ENCODE data around the gene MAPKAPK2. TPM values are rescaled to one million over a fixed set of nuclear protein-coding genes. Genes with fewer than 3 reads are reported as not detected.

Gene MAPKAPK2
- total RNA-seq, 1 experiment from 2014 or later = 96.8 TPM

DNA sequence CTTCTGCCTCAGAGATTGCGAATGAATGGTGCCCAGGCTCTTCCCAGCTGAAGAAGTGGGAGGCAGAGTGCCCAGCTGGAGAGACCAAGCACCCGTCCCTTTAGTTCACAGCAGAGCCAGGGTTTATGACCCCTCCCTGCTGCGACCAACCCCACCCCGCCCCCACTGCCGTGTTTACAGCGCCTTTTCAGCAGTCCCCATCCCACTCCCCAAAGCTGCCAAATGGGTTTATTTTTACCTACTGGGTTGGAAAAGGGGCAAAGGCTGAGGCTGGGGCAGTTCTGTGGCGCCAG, 25.8 kb upstream of the MAPKAPK2 start:
- H3K4me3 ChIP-seq (ENCODE audit: low read depth, low read length) = no peak overlapping the region

DNA sequence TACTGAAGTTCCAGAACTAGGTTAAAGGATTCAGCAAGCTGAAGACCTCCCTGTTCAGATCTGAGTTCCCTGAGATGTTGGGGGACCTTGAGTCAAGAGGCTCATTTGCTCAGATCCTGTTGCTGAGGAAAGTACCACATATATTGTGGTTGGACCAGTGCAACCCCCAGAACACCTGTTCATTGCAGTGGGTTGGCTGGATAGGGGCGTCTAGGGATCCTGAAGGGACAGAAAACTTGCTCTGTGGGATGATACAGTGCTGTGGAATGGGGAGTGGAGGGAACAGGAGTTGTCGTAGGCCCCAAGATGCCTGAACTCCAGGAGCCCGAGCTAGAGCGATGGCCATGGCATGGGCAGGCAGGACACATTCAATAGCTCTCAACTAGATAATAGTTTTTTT, 24.6 kb upstream of the MAPKAPK2 start:
- H3K27me3 Mint-ChIP-seq (ENCODE audit: insufficient read depth, unreplicated experiment) = peaks cover 10% of the 10 kb centered on the region

More for the DNA sequence above, 25.8 kb upstream of the MAPKAPK2 start:
- Histone ChIP-seq H3K9me3 (no peaks in the 10 kb centered on the region), H3K36me3 (ENCODE audit: control insufficient read depth, insufficient read depth, low read length) (no peaks in the 10 kb centered on the region), H3K4me1 (peaks cover 3% of the 10 kb centered on the region; the same call in 1 of the 2 replicates), H3K27me3 (replicated peaks; ENCODE audit: control insufficient read depth, insufficient read depth, low read length) (no peaks in the 10 kb centered on the region)
- Mint-ChIP-seq H3K36me3 (ENCODE audit: insufficient read depth, unreplicated experiment) (no peaks in the 10 kb centered on the region), H3K27me3 (ENCODE audit: insufficient read depth, unreplicated experiment) (peaks cover 10% of the 10 kb centered on the region), H3K4me1 (ENCODE audit: low read depth, unreplicated experiment) (peaks cover 6% of the 10 kb centered on the region), H3K9me3 (ENCODE audit: unreplicated experiment) (no peaks in the 10 kb centered on the region), H3K4me3 (ENCODE audit: unreplicated experiment) (no peak overlapping the region), H3K27ac (ENCODE audit: unreplicated experiment) (no peak overlapping the region)
- POLR2A ChIA-PET = interaction anchor here (0.7 kb wide), 1 partner anchor 394 kb away, joined by 7 read pairs; no protein-coding TSS in a partner anchor
- intact Hi-C loops (cut with micrococcal nuclease; ENCODE audit: unreplicated experiment) = no loop called here
- TF ChIP-seq, protein P1, sequence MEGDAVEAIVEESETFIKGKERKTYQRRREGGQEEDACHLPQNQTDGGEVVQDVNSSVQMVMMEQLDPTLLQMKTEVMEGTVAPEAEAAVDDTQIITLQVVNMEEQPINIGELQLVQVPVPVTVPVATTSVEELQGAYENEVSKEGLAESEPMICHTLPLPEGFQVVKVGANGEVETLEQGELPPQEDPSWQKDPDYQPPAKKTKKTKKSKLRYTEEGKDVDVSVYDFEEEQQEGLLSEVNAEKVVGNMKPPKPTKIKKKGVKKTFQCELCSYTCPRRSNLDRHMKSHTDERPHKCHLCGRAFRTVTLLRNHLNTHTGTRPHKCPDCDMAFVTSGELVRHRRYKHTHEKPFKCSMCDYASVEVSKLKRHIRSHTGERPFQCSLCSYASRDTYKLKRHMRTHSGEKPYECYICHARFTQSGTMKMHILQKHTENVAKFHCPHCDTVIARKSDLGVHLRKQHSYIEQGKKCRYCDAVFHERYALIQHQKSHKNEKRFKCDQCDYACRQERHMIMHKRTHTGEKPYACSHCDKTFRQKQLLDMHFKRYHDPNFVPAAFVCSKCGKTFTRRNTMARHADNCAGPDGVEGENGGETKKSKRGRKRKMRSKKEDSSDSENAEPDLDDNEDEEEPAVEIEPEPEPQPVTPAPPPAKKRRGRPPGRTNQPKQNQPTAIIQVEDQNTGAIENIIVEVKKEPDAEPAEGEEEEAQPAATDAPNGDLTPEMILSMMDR (IDR thresholded peaks at IDR 0.05; ENCODE audit: insufficient read depth in 1 of 2, low read depth in 1 of 2, low read length in 1 of 2, severe bottlenecking in 1 of 2, unreplicated experiment in 1 of 2) = no peak
- CTCF ChIA-PET = interaction anchor here (0.9 to 1.8 kb wide), 4 partner anchors 23 to 164 kb away, joined by 3 to 7 read pairs (median 4); partner anchors contain the start of gene DYRK3
- BruUV-seq (replicated peaks) = no TSS peak
- no peak for DNase-seq

DNA sequence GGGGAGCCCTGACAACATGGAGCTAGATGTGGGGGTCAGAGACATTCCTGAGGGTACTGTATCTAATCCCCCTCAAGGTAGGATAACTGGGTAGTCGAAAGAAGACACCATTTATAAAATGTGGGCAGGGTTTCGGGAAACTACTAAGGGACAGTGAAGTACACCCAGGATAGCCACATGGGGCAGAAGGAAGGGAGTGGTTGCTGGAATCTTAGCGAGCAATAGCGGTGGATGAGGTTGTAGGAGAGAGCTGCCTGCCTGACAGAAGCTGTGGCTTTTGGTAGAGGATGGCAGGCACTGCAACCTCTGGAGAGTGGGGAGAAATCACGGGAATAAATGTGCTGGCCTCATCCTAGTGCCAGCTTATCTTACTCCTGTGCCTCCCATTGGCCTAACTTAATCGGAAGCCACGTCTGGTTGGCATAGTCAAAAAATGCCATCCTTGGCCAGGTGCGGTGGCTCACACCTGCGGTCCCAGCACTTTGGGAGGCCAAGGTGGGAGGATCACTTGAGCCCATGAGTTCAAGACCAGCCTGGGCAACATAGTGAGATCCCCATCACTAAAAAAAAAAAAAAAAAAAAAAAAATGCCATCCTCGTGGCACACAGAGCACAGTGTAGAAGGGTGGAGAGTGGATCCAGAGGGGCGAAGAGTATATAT, 23.4 kb upstream of the MAPKAPK2 start:
- no peaks in the 10 kb centered on the region for H3K9me3 Mint-ChIP-seq (ENCODE audit: unreplicated experiment)
- CTCF ChIA-PET = interaction anchor here (0.7 kb wide), 1 partner anchor 1683 kb away, joined by 8 read pairs; no protein-coding TSS in a partner anchor
- H3K27me3 Mint-ChIP-seq (ENCODE audit: insufficient read depth, unreplicated experiment) = peaks cover 10% of the 10 kb centered on the region
- Histone ChIP-seq H3K4me3 (ENCODE audit: low read depth, low read length) (no peak overlapping the region), H3K9me3 (no peaks in the 10 kb centered on the region), H3K36me3 (ENCODE audit: control insufficient read depth, insufficient read depth, low read length) (no peaks in the 10 kb centered on the region), H3K4me1 (peaks cover 3% of the 10 kb centered on the region; the same call in 1 of the 2 replicates), H3K27me3 (replicated peaks; ENCODE audit: control insufficient read depth, insufficient read depth, low read length) (no peaks in the 10 kb centered on the region)
- peaks cover 6% of the 10 kb centered on the region for H3K4me1 Mint-ChIP-seq (ENCODE audit: low read depth, unreplicated experiment)
- POLR2A ChIA-PET = no interaction called here
- TF ChIP-seq, protein P1 (IDR thresholded peaks at IDR 0.05; ENCODE audit: insufficient read depth in 1 of 2, low read depth in 1 of 2, low read length in 1 of 2, severe bottlenecking in 1 of 2, unreplicated experiment in 1 of 2) = no peak
- DNase-seq = no peak
- no peaks in the 10 kb centered on the region for H3K36me3 Mint-ChIP-seq (ENCODE audit: insufficient read depth, unreplicated experiment)
- H3K4me3 Mint-ChIP-seq (ENCODE audit: unreplicated experiment) = no peak overlapping the region
- H3K27ac Mint-ChIP-seq (ENCODE audit: unreplicated experiment) = no peak overlapping the region
- BruUV-seq (replicated peaks) = no TSS peak
- intact Hi-C loops (cut with micrococcal nuclease; ENCODE audit: unreplicated experiment) = loop anchor here (10.0 kb wide), 1 partner anchor 156 kb away; the partner anchor contains the start of gene RASSF5

More for the DNA sequence above, 24.6 kb upstream of the MAPKAPK2 start:
- TF ChIP-seq, protein P1 (IDR thresholded peaks at IDR 0.05; ENCODE audit: insufficient read depth in 1 of 2, low read depth in 1 of 2, low read length in 1 of 2, severe bottlenecking in 1 of 2, unreplicated experiment in 1 of 2) = no peak
- Mint-ChIP-seq H3K4me3 (ENCODE audit: unreplicated experiment) (no peak overlapping the region), H3K4me1 (ENCODE audit: low read depth, unreplicated experiment) (peaks cover 6% of the 10 kb centered on the region), H3K27ac (ENCODE audit: unreplicated experiment) (no peak overlapping the region), H3K36me3 (ENCODE audit: insufficient read depth, unreplicated experiment) (no peaks in the 10 kb centered on the region), H3K9me3 (ENCODE audit: unreplicated experiment) (no peaks in the 10 kb centered on the region)
- no TSS peak for BruUV-seq (replicated peaks)
- no peaks in the 10 kb centered on the region for H3K9me3 ChIP-seq
- H3K4me1 ChIP-seq = peaks cover 3% of the 10 kb centered on the region; the same call in 1 of the 2 replicates
- no peaks in the 10 kb centered on the region for H3K36me3 ChIP-seq (ENCODE audit: control insufficient read depth, insufficient read depth, low read length)
- POLR2A ChIA-PET = no interaction called here
- no peak overlapping the region for H3K4me3 ChIP-seq (ENCODE audit: low read depth, low read length)
- intact Hi-C loops (cut with micrococcal nuclease; ENCODE audit: unreplicated experiment) = loop anchor here (10.0 kb wide), 1 partner anchor 155 kb away; the partner anchor contains the start of gene RASSF5
- no peak for DNase-seq
- H3K27me3 ChIP-seq (replicated peaks; ENCODE audit: control insufficient read depth, insufficient read depth, low read length) = no peaks in the 10 kb centered on the region
- CTCF ChIA-PET = interaction anchor here (0.6 to 0.8 kb wide), 2 partner anchors 77 to 251 kb away, joined by 3 read pairs; no protein-coding TSS in a partner anchor
